H9 (cell line): ENCODE measurements around the gene LMX1B. TPM values are rescaled to one million over a fixed set of nuclear protein-coding genes. Genes with fewer than 3 reads are reported as not detected.

Experiments used
- DNase-seq: peaks from one replicate; pipeline ENCODE4 v3.0.0-alpha.2; 2017
- H2AFZ ChIP-seq: one replicate; pipeline ENCODE4 v1.6.1; 2013; ENCODE audit warnings: mild to moderate bottlenecking, low read length, control low read depth, moderate library complexity
- H2AK5ac ChIP-seq: 2 replicates; pipeline ENCODE4 v1.6.1; 2013; ENCODE audit warnings: low read length, control low read depth, mixed read lengths; ENCODE audit not compliant: insufficient read length
- H2BK120ac ChIP-seq: one replicate; pipeline ENCODE4 v1.6.1; 2013; ENCODE audit warnings: low read depth, mild to moderate bottlenecking, low read length, control low read depth, inconsistent platforms; ENCODE audit not compliant: poor library complexity, severe bottlenecking
- H2BK12ac ChIP-seq: 2 replicates; pipeline ENCODE4 v1.6.1; 2013; ENCODE audit warnings: low read length, control low read depth, mixed read lengths, low read depth; ENCODE audit not compliant: insufficient read length
- H2BK15ac ChIP-seq: 2 replicates; pipeline ENCODE4 v1.6.1; 2013; ENCODE audit warnings: low read depth, low read length, control low read depth
- H2BK20ac ChIP-seq: one replicate; pipeline ENCODE4 v1.6.1; 2013; ENCODE audit warnings: low read depth, mild to moderate bottlenecking, low read length, control low read depth, inconsistent platforms; ENCODE audit not compliant: poor library complexity, severe bottlenecking
- H2BK5ac ChIP-seq: 2 replicates; pipeline ENCODE4 v1.6.1; 2013; ENCODE audit warnings: low read length, control low read depth, mixed read lengths; ENCODE audit not compliant: insufficient read length
- H3K14ac ChIP-seq: 2 replicates; pipeline ENCODE4 v1.6.1; 2013; ENCODE audit warnings: low read length, control low read depth; ENCODE audit not compliant: insufficient read depth
- H3K18ac ChIP-seq: 2 replicates; pipeline ENCODE4 v1.6.1; 2013; ENCODE audit warnings: low read depth, mild to moderate bottlenecking, mixed read lengths, low read length, control low read depth; ENCODE audit not compliant: insufficient read length
- H3K23ac ChIP-seq: 2 replicates; pipeline ENCODE4 v1.6.1; 2013; ENCODE audit warnings: low read length, control low read depth, mixed read lengths, low read depth; ENCODE audit not compliant: insufficient read length
- H3K23me2 ChIP-seq: 2 replicates; pipeline ENCODE4 v1.6.1; 2013; ENCODE audit warnings: low read depth, mild to moderate bottlenecking, mixed read lengths, low read length, control low read depth; ENCODE audit not compliant: insufficient read length, poor library complexity, severe bottlenecking
- H3K27ac ChIP-seq: 2 replicates; pipeline ENCODE4 v1.5.1; 2013; ENCODE audit warnings: low read length, control low read depth, mixed read lengths, low read depth; ENCODE audit not compliant: insufficient read length
- H3K27me3 ChIP-seq: 2 replicates; pipeline ENCODE4 v1.6.1; 2013; ENCODE audit warnings: low read length, control low read depth, inconsistent platforms; ENCODE audit not compliant: insufficient read depth
- H3K4ac ChIP-seq: 2 replicates; pipeline ENCODE4 v1.6.1; 2013; ENCODE audit warnings: low read depth, mild to moderate bottlenecking, control low read depth, inconsistent platforms, low read length, moderate library complexity
- H3K4me1 ChIP-seq: 2 replicates; pipeline ENCODE4 v1.6.1; 2013; ENCODE audit warnings: low read length, control low read depth, inconsistent platforms; ENCODE audit not compliant: insufficient read depth
- H3K4me2 ChIP-seq: 2 replicates; pipeline ENCODE4 v1.6.1; 2013; ENCODE audit warnings: low read length, control low read depth, mixed read lengths; ENCODE audit not compliant: insufficient read length, insufficient read depth
- H3K56ac ChIP-seq: 2 replicates; pipeline ENCODE4 v1.6.1; 2013; ENCODE audit warnings: low read depth, mild to moderate bottlenecking, mixed read lengths, low read length, control low read depth; ENCODE audit not compliant: insufficient read length
- H3K79me1 ChIP-seq: 2 replicates; pipeline ENCODE4 v1.6.1; 2013; ENCODE audit warnings: low read depth, mild to moderate bottlenecking, moderate library complexity, low read length, control low read depth, inconsistent platforms; ENCODE audit not compliant: insufficient read depth, poor library complexity, severe bottlenecking
- H3K79me2 ChIP-seq: 2 replicates; pipeline ENCODE4 v1.6.1; 2013; ENCODE audit warnings: low read length, control low read depth, inconsistent platforms; ENCODE audit not compliant: insufficient read depth
- H3K9ac ChIP-seq: 2 replicates; pipeline ENCODE4 v1.6.1; 2013; ENCODE audit warnings: low read length, control low read depth, mixed read lengths; ENCODE audit not compliant: insufficient read length; ENCODE audit errors: extremely low read depth
- H3K9me3 ChIP-seq: one replicate; pipeline ENCODE4 v1.6.1; 2013; ENCODE audit warnings: low read depth, low read length, inconsistent platforms; ENCODE audit not compliant: control insufficient read depth
- H3T11ph ChIP-seq: one replicate; pipeline ENCODE4 v1.6.1; 2013; ENCODE audit warnings: mild to moderate bottlenecking, low read length, control low read depth, inconsistent platforms
- H4K20me1 ChIP-seq: one replicate; pipeline ENCODE4 v1.6.1; 2013; ENCODE audit not compliant: control insufficient read depth, insufficient read length, insufficient read depth
- H4K5ac ChIP-seq: 2 replicates; pipeline ENCODE4 v1.6.1; 2013; ENCODE audit warnings: low read depth, mild to moderate bottlenecking, mixed read lengths, low read length, control low read depth; ENCODE audit not compliant: insufficient read length
- H4K8ac ChIP-seq: replicated peaks from 2 replicates; pipeline ENCODE4 v1.6.1; 2013; ENCODE audit warnings: low read length, control low read depth, mixed read lengths, low read depth; ENCODE audit not compliant: insufficient read length
- H4K91ac ChIP-seq: 2 replicates; pipeline ENCODE4 v1.6.1; 2013; ENCODE audit warnings: low read depth, mild to moderate bottlenecking, moderate library complexity, mixed read lengths, low read length, control low read depth; ENCODE audit not compliant: insufficient read length
- H3K27ac Mint-ChIP-seq, 3 experiments: 2 replicates in 2 of 3; 3 replicates in 1 of 3; pipeline ENCODE4 v1.8.0; 2020 to 2021; ENCODE audit warnings: mixed read lengths in 3 of 3, mild to moderate bottlenecking in 1 of 3, moderate library complexity in 1 of 3
- H3K27me3 Mint-ChIP-seq: 2 replicates; pipeline ENCODE4 v1.8.0; 2021; ENCODE audit warnings: low read depth, mild to moderate bottlenecking, moderate library complexity, mixed read lengths
- H3K36me3 Mint-ChIP-seq, 3 experiments: 2 replicates in 2 of 3; 3 replicates in 1 of 3; pipeline ENCODE4 v1.8.0; 2020 to 2021; ENCODE audit warnings: low read depth in 3 of 3, mixed read lengths in 3 of 3; ENCODE audit not compliant: insufficient read depth in 1 of 3
- H3K4me1 Mint-ChIP-seq, 2 experiments: 2 replicates each; pipeline ENCODE4 v1.8.0; 2020; ENCODE audit warnings: mixed read lengths in 2 of 2
- H3K4me3 Mint-ChIP-seq, 2 experiments: 2 replicates in 1 of 2; 3 replicates in 1 of 2; pipeline ENCODE4 v1.8.0; 2020 to 2021; ENCODE audit warnings: mild to moderate bottlenecking in 2 of 2, mixed read lengths in 2 of 2, moderate library complexity in 1 of 2
- H3K9me3 Mint-ChIP-seq, 2 experiments: 2 replicates in 1 of 2; 3 replicates in 1 of 2; pipeline ENCODE4 v1.8.0; 2020; ENCODE audit warnings: mild to moderate bottlenecking in 2 of 2, mixed read lengths in 2 of 2, moderate library complexity in 1 of 2
- CTCF ChIP-seq: fragments of 200-600 bp; sonication (generic); conservative IDR thresholded peaks from 3 replicates; pipeline ENCODE4 v1.8.0; 2021; ENCODE audit warnings: antibody characterized with exemption, mild to moderate bottlenecking
- WGBS: extraction: QIAGEN DNeasy Blood & Tissue Kit; methylation state at CpG from one replicate; pipeline ENCODE4 v1.1.7; 2013; ENCODE audit warnings: missing lambda C conversion rate, low lambda C conversion rate, mixed read lengths; ENCODE audit not compliant: insufficient read length; ENCODE audit errors: extremely low coverage; 5-methylcytosine and 5-hydroxymethylcytosine counted together
- total RNA-seq: library from RNA; stranded (reverse); gene quantifications from 2 replicates; pipeline ENCODE4 v1.2.1, GENCODE V29; 2021

The LMX1B gene
- total RNA-seq, 1 experiment from 2014 or later = 0.85 TPM

- no peak overlapping the region for H3K18ac ChIP-seq
- H4K8ac ChIP-seq = no peak overlapping the region
- no peaks in the 10 kb centered on the region for H3K27me3 ChIP-seq
- no peak overlapping the region for H2BK15ac ChIP-seq
- no peak for TF ChIP-seq CTCF
- H3K23me2 ChIP-seq = no peaks in the 10 kb centered on the region
- no peak overlapping the region for H2BK20ac ChIP-seq
- Mint-ChIP-seq H3K4me1 (peaks cover 3 to 8% of the 10 kb centered on the region in 2 experiments), H3K4me3 (no peak overlapping the region), H3K9me3 (no peaks in the 10 kb centered on the region), H3K36me3 (no peaks in the 10 kb centered on the region), H3K27me3 (peaks cover 80% of the 10 kb centered on the region), H3K27ac (no peak overlapping the region)
- no CpG with 5 or more reads among the region's 5 CpGs for WGBS
- H3K79me2 ChIP-seq = no peaks in the 10 kb centered on the region
- no peak overlapping the region for H2BK120ac ChIP-seq
- no peaks in the 10 kb centered on the region for H3K9me3 ChIP-seq
- H3K9ac ChIP-seq = no peak overlapping the region
- H3K79me1 ChIP-seq = no peaks in the 10 kb centered on the region
- no peak overlapping the region for H2AFZ ChIP-seq
- H3K4ac ChIP-seq = no peak overlapping the region
- H4K91ac ChIP-seq = no peak overlapping the region
- H3K14ac ChIP-seq = no peak overlapping the region
- no peak for DNase-seq
- H2BK5ac ChIP-seq = no peak overlapping the region
- H2AK5ac ChIP-seq = no peak overlapping the region
- no peak overlapping the region for H3K4me2 ChIP-seq
- H2BK12ac ChIP-seq = no peak overlapping the region
- no peaks in the 10 kb centered on the region for H4K20me1 ChIP-seq
- no peak overlapping the region for H4K5ac ChIP-seq
- H3K23ac ChIP-seq = no peak overlapping the region
- no peak overlapping the region for H3K27ac ChIP-seq
- no peaks in the 10 kb centered on the region for H3K4me1 ChIP-seq
- no peak overlapping the region for H3K56ac ChIP-seq
- H3T11ph ChIP-seq = no peak overlapping the region
Measured at GRCh38 chr9:126743041-126743440, 129.3 kb downstream of the LMX1B start.
